GM13977 (cell line): ENCODE measurements around the gene ZNF654.
A peak's percentile ranks its signal among the peaks of the same experiment; 100 is the strongest.

Experiments
- DNase-seq: peaks from one replicate; pipeline ENCODE4 v3.0.0; 2012; ENCODE audit warnings: low spot score
- CTCF ChIP-seq: IDR thresholded peaks from 2 replicates; pipeline ENCODE4 v1.5.1; 2012; ENCODE audit warnings: mild to moderate bottlenecking, control low read depth; ENCODE audit not compliant: insufficient read depth; ENCODE audit errors: extremely low read depth, missing control alignments
- in situ Hi-C: fragments of 300-500 bp; cut with MboI; formaldehyde crosslinking; loops from one replicate; pipeline ENCODE4 v1.12.0; 2022; ENCODE audit warnings: low sequenced_read_pairs, low pct_unique_long_range_greater_than_20kb, mixed read lengths, inconsistent platforms; ENCODE audit not compliant: unreplicated experiment

ZNF654 gene

GRCh38 chr3:88030210-88030609 lies 28.8 kb upstream of the ZNF654 start:
- TF ChIP-seq CTCF = no peak
- in situ Hi-C loops = no loop called here
- no peak for DNase-seq

GRCh38 chr3:88031642-88032077 lies 27.4 kb upstream of the ZNF654 start:
- in situ Hi-C loops = no loop called here
- TF ChIP-seq CTCF = no peak
- peak; percentile 45 for DNase-seq

- in situ Hi-C loops = no loop called here
- TF ChIP-seq CTCF = no peak
- no peak for DNase-seq
Observed at GRCh38 chr3:88032245-88032644, 26.8 kb upstream of the ZNF654 start.

GRCh38 chr3:88033079-88033478 lies 26.0 kb upstream of the ZNF654 start:
- TF ChIP-seq CTCF = no peak
- in situ Hi-C loops = no loop called here
- no peak for DNase-seq

- no peak for TF ChIP-seq CTCF
- no peak for DNase-seq
- in situ Hi-C loops = no loop called here
Observed at GRCh38 chr3:88033808-88034207, 25.2 kb upstream of the ZNF654 start.

- in situ Hi-C loops = no loop called here
- TF ChIP-seq CTCF = no peak
- DNase-seq = no peak
Observed at GRCh38 chr3:88034491-88035275, 24.4 kb upstream of the ZNF654 start.

- DNase-seq = no peak
- in situ Hi-C loops = no loop called here
- no peak for TF ChIP-seq CTCF
Observed at GRCh38 chr3:88036221-88036620, 22.8 kb upstream of the ZNF654 start.
